Astrocyte (in vitro differentiated cells and primary cell): Measurements from ENCODE around the gene HOXD11. TPM values are rescaled to one million over a fixed set of nuclear protein-coding genes. Genes with fewer than 3 reads are reported as not detected.

Experiments used
- DNase-seq: peaks from one replicate; pipeline ENCODE4 v3.0.0-alpha.2; 2010; ENCODE audit warnings: low read depth
- FAIRE-seq: peaks from 2 replicates; lab custom pipeline; 2011; peaks lifted over from hg19 to GRCh38; lab: Jason Lieb, UNC
- H2AFZ ChIP-seq: 2 replicates; pipeline ENCODE4 v1.6.0; 2012; ENCODE audit warnings: low read depth, low read length, inconsistent platforms
- H3K27ac ChIP-seq: 2 replicates; pipeline ENCODE4 v1.5.1; 2011; ENCODE audit warnings: low read depth, low read length, inconsistent platforms
- H3K27me3 ChIP-seq: 2 replicates; pipeline ENCODE4 v1.6.0; 2011; ENCODE audit warnings: low read length, inconsistent platforms; ENCODE audit not compliant: insufficient read depth
- H3K36me3 ChIP-seq: 2 replicates; pipeline ENCODE4 v1.5.1; 2011; ENCODE audit warnings: low read length, inconsistent platforms; ENCODE audit not compliant: insufficient read depth
- H3K4me1 ChIP-seq: 2 replicates; pipeline ENCODE4 v1.5.1; 2011; ENCODE audit warnings: low read length, inconsistent platforms; ENCODE audit not compliant: insufficient read depth
- H3K4me2 ChIP-seq: 2 replicates; pipeline ENCODE4 v1.6.0; 2012; ENCODE audit warnings: low read length, inconsistent platforms
- H3K4me3 ChIP-seq: 2 replicates; pipeline ENCODE4 v1.5.1; 2011; ENCODE audit warnings: low read depth, mild to moderate bottlenecking, low read length, inconsistent platforms; ENCODE audit not compliant: insufficient read depth
- H3K79me2 ChIP-seq: 2 replicates; pipeline ENCODE4 v1.6.0; 2012; ENCODE audit warnings: mild to moderate bottlenecking, low read length, inconsistent platforms; ENCODE audit not compliant: insufficient read depth
- H3K9ac ChIP-seq: 2 replicates; pipeline ENCODE4 v1.6.0; 2012; ENCODE audit warnings: mild to moderate bottlenecking, low read length, inconsistent platforms
- H3K9me3 ChIP-seq: 2 replicates; pipeline ENCODE4 v1.5.1; 2012; ENCODE audit warnings: low read depth, mild to moderate bottlenecking, low read length, inconsistent platforms; ENCODE audit not compliant: insufficient read depth
- H4K20me1 ChIP-seq: 2 replicates; pipeline ENCODE4 v1.6.0; 2012; ENCODE audit warnings: low read length, inconsistent platforms; ENCODE audit not compliant: insufficient read depth
- H3K27ac Mint-ChIP-seq: one replicate; pipeline ENCODE4 v1.8.0; 2021; ENCODE audit warnings: mild to moderate bottlenecking, mixed read lengths; ENCODE audit not compliant: unreplicated experiment
- H3K27me3 Mint-ChIP-seq: one replicate; pipeline ENCODE4 v1.8.0; 2021; ENCODE audit warnings: low read depth, mixed read lengths; ENCODE audit not compliant: unreplicated experiment
- H3K36me3 Mint-ChIP-seq: one replicate; pipeline ENCODE4 v1.8.0; 2021; ENCODE audit warnings: low read depth, mixed read lengths; ENCODE audit not compliant: unreplicated experiment
- H3K4me1 Mint-ChIP-seq: one replicate; pipeline ENCODE4 v1.8.0; 2021; ENCODE audit warnings: low read depth, mixed read lengths; ENCODE audit not compliant: unreplicated experiment
- H3K4me3 Mint-ChIP-seq: one replicate; pipeline ENCODE4 v1.8.0; 2021; ENCODE audit warnings: mild to moderate bottlenecking, moderate library complexity, mixed read lengths; ENCODE audit not compliant: unreplicated experiment
- H3K9me3 Mint-ChIP-seq: one replicate; pipeline ENCODE4 v1.8.0; 2021; ENCODE audit warnings: mild to moderate bottlenecking, mixed read lengths; ENCODE audit not compliant: unreplicated experiment
- EZH2 ChIP-seq: IDR thresholded peaks from 2 replicates; pipeline ENCODE4 v1.6.1; 2012; ENCODE audit warnings: mild to moderate bottlenecking, low read length, inconsistent platforms; ENCODE audit not compliant: insufficient read depth
- total RNA-seq: library from RNA; stranded (reverse); gene quantifications from 2 replicates; pipeline ENCODE4 v1.2.1, GENCODE V29; 2021
- TF ChIP-seq, protein P1 (sequence below): IDR thresholded peaks from 2 replicates; pipeline ENCODE4 v1.5.1; 2011; ENCODE audit warnings: low read depth, mild to moderate bottlenecking, inconsistent platforms, low read length, moderate library complexity; ENCODE audit not compliant: insufficient read depth

HOXD11 gene
- total RNA-seq, 1 donor from 2014 or later, result not detected

DNA sequence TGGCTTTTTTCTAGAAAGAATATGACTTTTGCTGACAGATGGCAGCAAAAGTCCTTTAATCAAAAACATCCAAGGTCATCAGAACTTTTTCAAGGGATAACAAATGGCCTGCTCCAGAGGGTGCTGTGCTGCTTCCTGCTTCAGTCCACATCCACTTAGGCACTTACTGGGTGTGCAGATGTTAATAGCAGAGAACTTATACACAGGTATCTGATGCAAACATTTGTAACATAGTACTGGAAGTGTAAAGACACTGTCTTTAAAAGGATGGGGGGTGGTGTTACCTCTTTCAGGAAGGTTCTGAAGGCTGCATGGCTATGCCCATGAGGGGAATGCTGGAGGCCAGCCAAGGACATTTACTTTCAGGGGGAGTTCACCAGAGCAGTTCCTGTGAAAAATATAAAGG is 28.0 kb downstream of the HOXD11 start:
- TF ChIP-seq EZH2, result no peak
- TF ChIP-seq, protein P1, sequence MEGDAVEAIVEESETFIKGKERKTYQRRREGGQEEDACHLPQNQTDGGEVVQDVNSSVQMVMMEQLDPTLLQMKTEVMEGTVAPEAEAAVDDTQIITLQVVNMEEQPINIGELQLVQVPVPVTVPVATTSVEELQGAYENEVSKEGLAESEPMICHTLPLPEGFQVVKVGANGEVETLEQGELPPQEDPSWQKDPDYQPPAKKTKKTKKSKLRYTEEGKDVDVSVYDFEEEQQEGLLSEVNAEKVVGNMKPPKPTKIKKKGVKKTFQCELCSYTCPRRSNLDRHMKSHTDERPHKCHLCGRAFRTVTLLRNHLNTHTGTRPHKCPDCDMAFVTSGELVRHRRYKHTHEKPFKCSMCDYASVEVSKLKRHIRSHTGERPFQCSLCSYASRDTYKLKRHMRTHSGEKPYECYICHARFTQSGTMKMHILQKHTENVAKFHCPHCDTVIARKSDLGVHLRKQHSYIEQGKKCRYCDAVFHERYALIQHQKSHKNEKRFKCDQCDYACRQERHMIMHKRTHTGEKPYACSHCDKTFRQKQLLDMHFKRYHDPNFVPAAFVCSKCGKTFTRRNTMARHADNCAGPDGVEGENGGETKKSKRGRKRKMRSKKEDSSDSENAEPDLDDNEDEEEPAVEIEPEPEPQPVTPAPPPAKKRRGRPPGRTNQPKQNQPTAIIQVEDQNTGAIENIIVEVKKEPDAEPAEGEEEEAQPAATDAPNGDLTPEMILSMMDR, result no peak
- FAIRE-seq (no peak), DNase-seq (no peak)
- peaks cover 95% of the 10 kb centered on the region for H3K27me3 ChIP-seq
- no peaks in the 10 kb centered on the region for H3K79me2 ChIP-seq
- H3K4me3 ChIP-seq, result no peak overlapping the region
- no peak overlapping the region for H3K27ac ChIP-seq
- Mint-ChIP-seq H3K4me1 (no peaks in the 10 kb centered on the region), H3K9me3 (peaks cover 37% of the 10 kb centered on the region), H3K36me3 (no peaks in the 10 kb centered on the region), H3K27me3 (peaks cover 91% of the 10 kb centered on the region), H3K4me3 (no peak overlapping the region), H3K27ac (no peak overlapping the region)
- no peaks in the 10 kb centered on the region for H3K36me3 ChIP-seq
- H3K4me1 ChIP-seq, result no peaks in the 10 kb centered on the region
- H4K20me1 ChIP-seq, result no peaks in the 10 kb centered on the region
- H3K4me2 ChIP-seq, result no peak overlapping the region
- no peak overlapping the region for H3K9ac ChIP-seq
- H3K9me3 ChIP-seq, result peaks cover 6% of the 10 kb centered on the region
- H2AFZ ChIP-seq, result no peak overlapping the region

DNA sequence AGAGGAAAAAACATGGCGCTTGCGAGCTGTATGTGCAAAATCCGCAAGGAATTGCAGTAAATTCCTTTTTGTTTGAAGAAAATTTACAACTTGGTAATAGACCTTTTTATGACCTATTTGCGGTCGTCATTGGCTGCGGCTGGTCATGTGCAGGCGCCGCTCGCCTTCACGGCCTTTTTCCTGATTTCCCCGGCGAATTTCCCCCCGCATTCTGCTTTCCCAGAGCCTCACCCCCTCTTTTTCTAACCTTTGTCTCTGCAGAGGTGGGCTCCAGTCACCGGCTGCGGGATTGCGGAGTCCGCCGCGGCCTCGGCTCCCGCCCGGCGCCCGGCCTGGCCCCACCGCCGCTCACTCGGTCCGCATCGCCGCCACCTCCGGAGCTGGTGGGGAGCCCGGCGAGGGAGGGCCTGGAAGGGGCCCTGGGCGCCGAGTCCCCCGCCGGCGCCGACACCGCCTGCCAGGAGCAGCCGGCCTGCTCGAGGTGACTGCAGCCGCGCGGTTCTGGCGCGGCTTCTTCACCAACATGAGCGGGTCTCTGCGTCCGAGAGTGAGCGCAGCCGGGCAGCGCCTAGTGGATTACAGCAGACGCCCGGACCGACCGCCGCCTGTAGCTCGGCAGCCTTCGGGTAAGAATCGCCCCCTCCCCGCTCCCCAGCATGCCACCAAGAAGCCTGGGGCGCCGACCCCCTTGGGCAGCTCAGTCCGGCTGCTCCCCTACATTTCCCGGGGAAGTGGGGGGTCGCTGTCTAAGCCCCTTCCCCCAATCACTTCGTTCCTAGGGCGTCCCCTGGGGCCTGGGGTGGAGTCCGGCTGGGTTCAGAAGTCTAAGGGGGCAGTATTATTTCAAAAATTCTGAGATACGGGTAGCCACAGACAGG is 29.5 kb downstream of the HOXD11 start:
- peaks cover 40% of the 10 kb centered on the region for H3K9me3 Mint-ChIP-seq
- H3K4me1 Mint-ChIP-seq, result no peaks in the 10 kb centered on the region
- peak overlapping the region; percentile 82 for H3K4me3 Mint-ChIP-seq
- H3K9me3 ChIP-seq, result peaks cover 6% of the 10 kb centered on the region
- peaks cover 2% of the 10 kb centered on the region for H3K36me3 Mint-ChIP-seq
- no peaks in the 10 kb centered on the region for H4K20me1 ChIP-seq
- H3K79me2 ChIP-seq, result no peaks in the 10 kb centered on the region
- TF ChIP-seq, protein P1, result no peak
- TF ChIP-seq EZH2, result peak; percentile 79
- H3K4me2 ChIP-seq, result peak overlapping the region; percentile 76
- H2AFZ ChIP-seq, result peak overlapping the region; percentile 59
- DNase-seq (no peak), FAIRE-seq (no peak)
- H3K27ac Mint-ChIP-seq, result no peak overlapping the region
- H3K27ac ChIP-seq, result no peak overlapping the region
- no peaks in the 10 kb centered on the region for H3K36me3 ChIP-seq
- peak overlapping the region; percentile 31 for H3K4me3 ChIP-seq
- peaks cover 8% of the 10 kb centered on the region for H3K4me1 ChIP-seq
- H3K27me3 ChIP-seq, result peaks cover 95% of the 10 kb centered on the region
- H3K9ac ChIP-seq, result no peak overlapping the region
- peaks cover 92% of the 10 kb centered on the region for H3K27me3 Mint-ChIP-seq

DNA sequence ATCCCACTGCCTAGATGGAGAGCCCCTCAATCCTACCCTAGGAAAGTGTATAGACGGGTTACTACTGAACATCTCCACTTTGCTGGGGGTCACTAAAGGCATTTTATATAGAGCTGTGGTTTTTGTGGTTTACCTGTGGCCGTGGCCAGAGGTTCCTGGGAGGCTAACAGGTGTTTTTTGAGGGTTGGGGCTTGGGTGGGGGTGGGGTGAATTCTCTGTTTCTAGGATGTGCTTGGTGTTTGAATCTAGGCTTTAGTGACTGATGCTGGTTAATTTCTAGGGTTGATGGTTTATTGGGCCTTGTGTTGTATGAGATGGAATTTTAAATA is 30.1 kb downstream of the HOXD11 start:
- no peaks in the 10 kb centered on the region for H3K36me3 ChIP-seq
- Mint-ChIP-seq H3K4me1 (no peaks in the 10 kb centered on the region), H3K9me3 (peaks cover 39% of the 10 kb centered on the region), H3K36me3 (peaks cover 2% of the 10 kb centered on the region), H3K27ac (no peak overlapping the region), H3K4me3 (peak overlapping the region; percentile 62), H3K27me3 (peaks cover 92% of the 10 kb centered on the region)
- peak overlapping the region; percentile 76 for H3K4me2 ChIP-seq
- H4K20me1 ChIP-seq, result no peaks in the 10 kb centered on the region
- no peaks in the 10 kb centered on the region for H3K79me2 ChIP-seq
- peaks cover 8% of the 10 kb centered on the region for H3K4me1 ChIP-seq
- H2AFZ ChIP-seq, result no peak overlapping the region
- H3K9me3 ChIP-seq, result peaks cover 6% of the 10 kb centered on the region
- no peak overlapping the region for H3K27ac ChIP-seq
- TF ChIP-seq, protein P1, result no peak
- no peak for TF ChIP-seq EZH2
- peaks cover 90% of the 10 kb centered on the region for H3K27me3 ChIP-seq
- FAIRE-seq (no peak), DNase-seq (no peak)
- H3K4me3 ChIP-seq, result peak overlapping the region; percentile 31
- no peak overlapping the region for H3K9ac ChIP-seq
